ENCODE data around the gene HSPG2.

- TF ChIP-seq POLR2A (IDR thresholded peaks at IDR 0.05; ENCODE audit: low read depth, low read length), result no peak
- TF ChIP-seq POLR2AphosphoS5 (IDR thresholded peaks at IDR 0.05; ENCODE audit: low read depth, low read length), result no peak
- TF ChIP-seq TAF1 (IDR thresholded peaks at IDR 0.05; ENCODE audit: low read depth, low read length), result no peak
Observed at GRCh38 chr1:21886486-21887215, 50.5 kb downstream of the HSPG2 start.

Measured in GM12891 (cell line).